B cell (primary cell): ENCODE results near the gene TTYH3. TPM values are rescaled to one million over a fixed set of nuclear protein-coding genes. Genes with fewer than 3 reads are reported as not detected.

Experiments used
- ATAC-seq: fragments of 200-7000 bp; cut with Tn5 transposase; one replicate; pipeline ENCODE4 v1.10.0; 2021; ENCODE audit warnings: low read depth, mild to moderate bottlenecking, moderate number of reproducible peaks, moderate library complexity
- CTCF ChIA-PET: fragments of 350-600 bp; sonication (Branson Sonifier 250); formaldehyde crosslinking; loops from one replicate; lab custom pipeline; 2021; ENCODE audit warnings: antibody characterized with exemption, inconsistent platforms; lab: Charles Lee
- POLR2A ChIA-PET: fragments of 350-600 bp; sonication (Branson Sonifier 250); formaldehyde crosslinking; loops from one replicate; lab custom pipeline; 2021; ENCODE audit warnings: antibody characterized with exemption; lab: Charles Lee
- DNase-seq: peaks from one replicate; pipeline ENCODE4 v3.0.0; 2013
- H2AFZ ChIP-seq: 2 replicates; pipeline ENCODE4 v1.6.1; 2012; ENCODE audit warnings: mild to moderate bottlenecking, low read depth, low read length; ENCODE audit not compliant: insufficient read depth, poor library complexity, severe bottlenecking
- H3K27ac ChIP-seq, 2 donors: 1 replicate in 1 of 2; 2 replicates in 1 of 2; pipeline ENCODE4 v1.5.1; 2012 to 2013; ENCODE audit warnings: low read length in 2 of 2, mild to moderate bottlenecking in 2 of 2, moderate library complexity in 1 of 2
- H3K27me3 ChIP-seq, 4 experiments: fragments of 200-600 bp in 1 of 4; sonication (generic) in 1 of 4; replicated peaks in 1 of 4; 1 replicate in 2 of 4; 2 replicates in 2 of 4; pipeline versions ENCODE4 v1.6.1 to v1.7.0; 2013 to 2016; ENCODE audit warnings: low read length in 3 of 4, mild to moderate bottlenecking in 2 of 4, mixed read lengths in 1 of 4, moderate library complexity in 1 of 4; ENCODE audit not compliant: insufficient read depth in 4 of 4, control insufficient read depth in 3 of 4; ENCODE audit errors: control extremely low read depth in 1 of 4
- H3K36me3 ChIP-seq, 2 experiments: replicated peaks in 1 of 2; 1 replicate in 1 of 2; 2 replicates in 1 of 2; pipeline versions ENCODE4 v1.6.1 to v1.7.1; 2013; ENCODE audit warnings: low read length in 1 of 2; ENCODE audit not compliant: insufficient read depth in 2 of 2, control insufficient read depth in 1 of 2; ENCODE audit errors: control extremely low read depth in 1 of 2, extremely low read depth in 1 of 2
- H3K4me1 ChIP-seq, 2 donors: fragments of 200-600 bp in 1 of 2; sonication (generic) in 1 of 2; 1 replicate in 1 of 2; 2 replicates in 1 of 2; pipeline versions ENCODE4 v1.5.1 to v1.6.1; 2013 to 2017; ENCODE audit warnings: low read length in 2 of 2; ENCODE audit not compliant: control insufficient read depth in 2 of 2, insufficient read depth in 2 of 2
- H3K4me2 ChIP-seq: replicated peaks from 2 replicates; pipeline ENCODE3; 2012; ENCODE audit warnings: mild to moderate bottlenecking, low read depth, low read length; ENCODE audit not compliant: poor library complexity, severe bottlenecking
- H3K4me3 ChIP-seq, 5 experiments: fragments of 200-600 bp in 1 of 5; sonication (generic) in 1 of 5; 1 replicate in 3 of 5; 2 replicates in 2 of 5; pipeline versions ENCODE4 v1.5.1 to v1.7.0; 2011 to 2016; ENCODE audit warnings: low read length in 4 of 5, mild to moderate bottlenecking in 4 of 5, low read depth in 2 of 5, control low read depth in 1 of 5, moderate library complexity in 1 of 5; ENCODE audit not compliant: insufficient read depth in 1 of 5; ENCODE audit errors: control extremely low read depth in 1 of 5, extremely low read depth in 1 of 5
- H3K79me2 ChIP-seq: fragments of 200-600 bp; sonication (generic); one replicate; pipeline ENCODE4 v1.6.0; 2016; ENCODE audit warnings: low read length; ENCODE audit not compliant: control insufficient read depth, insufficient read depth
- H3K9ac ChIP-seq: fragments of 200-600 bp; sonication (generic); 2 replicates; pipeline ENCODE4 v1.6.1; 2017; ENCODE audit warnings: mild to moderate bottlenecking, low read length, moderate library complexity
- H3K9me3 ChIP-seq, 3 donors: one replicate each; pipeline versions ENCODE4 v1.6.1 to v1.7.1; 2013; ENCODE audit warnings: low read length in 2 of 3; ENCODE audit not compliant: control insufficient read depth in 2 of 3, insufficient read depth in 1 of 3; ENCODE audit errors: control extremely low read depth in 1 of 3
- H4K20me1 ChIP-seq: 2 replicates; pipeline ENCODE4 v1.6.0; 2012; ENCODE audit warnings: mild to moderate bottlenecking, low read length; ENCODE audit not compliant: insufficient read depth, control insufficient read depth, poor library complexity, severe bottlenecking
- H3K27ac Mint-ChIP-seq: one replicate; pipeline ENCODE4 v1.8.0; 2021; ENCODE audit warnings: mixed read lengths
- H3K27me3 Mint-ChIP-seq: one replicate; pipeline ENCODE4 v1.8.0; 2021; ENCODE audit warnings: mixed read lengths
- H3K4me1 Mint-ChIP-seq: one replicate; pipeline ENCODE4 v1.8.0; 2021; ENCODE audit warnings: mixed read lengths
- H3K4me3 Mint-ChIP-seq: one replicate; pipeline ENCODE4 v1.8.0; 2021; ENCODE audit warnings: mixed read lengths
- H3K9me3 Mint-ChIP-seq: one replicate; pipeline ENCODE4 v1.8.0; 2022; ENCODE audit warnings: mixed read lengths; ENCODE audit not compliant: insufficient read depth
- EZH2 ChIP-seq: IDR thresholded peaks from 2 replicates; pipeline ENCODE4 v1.6.1; 2012; ENCODE audit warnings: borderline replicate concordance, low read depth, mild to moderate bottlenecking, moderate library complexity, low read length; ENCODE audit not compliant: insufficient read depth, poor library complexity, severe bottlenecking
- WGBS: methylation state at CpG from one replicate; pipeline ENCODE4 v1.1.5; 2013; ENCODE audit warnings: missing lambda C conversion rate; ENCODE audit not compliant: insufficient coverage; 5-methylcytosine and 5-hydroxymethylcytosine counted together
- intact Hi-C: fragments of 100-400 bp; cut with micrococcal nuclease; formaldehyde crosslinking; loops from one replicate; pipeline ENCODE4 v1.10.0; 2022
- polyA plus RNA-seq: library from polyadenylated mRNA; depleted of rRNA; stranded (reverse); fragments of >200 nt; gene quantifications from 2 replicates; pipeline ENCODE4 v1.2.3, GENCODE V29; 2012
- total RNA-seq, 2 donors: library from RNA; stranded (reverse); fragments of 120-200 nt in 1 of 2; gene quantifications; 1 replicate in 1 of 2; 2 replicates in 1 of 2; pipeline versions ENCODE4 v1.2.3 to v1.2.4, GENCODE V29; 2013 to 2022
- TF ChIP-seq, protein P1 (sequence below): fragments of 200-600 bp; IDR thresholded peaks from one replicate; pipeline ENCODE4 v1.8.0; 2022; ENCODE audit warnings: antibody characterized with exemption, mild to moderate bottlenecking

The TTYH3 gene
- total and polyA plus RNA-seq, 2 donors (not counting 1 experiment from before 2014, with no cell fraction given), result 8.4 to 48.6 TPM

- CTCF ChIA-PET, result no interaction called here
- ATAC-seq, result no peak
Observed at GRCh38 chr7:2649139-2649838, 17.5 kb downstream of the TTYH3 start.

DNA sequence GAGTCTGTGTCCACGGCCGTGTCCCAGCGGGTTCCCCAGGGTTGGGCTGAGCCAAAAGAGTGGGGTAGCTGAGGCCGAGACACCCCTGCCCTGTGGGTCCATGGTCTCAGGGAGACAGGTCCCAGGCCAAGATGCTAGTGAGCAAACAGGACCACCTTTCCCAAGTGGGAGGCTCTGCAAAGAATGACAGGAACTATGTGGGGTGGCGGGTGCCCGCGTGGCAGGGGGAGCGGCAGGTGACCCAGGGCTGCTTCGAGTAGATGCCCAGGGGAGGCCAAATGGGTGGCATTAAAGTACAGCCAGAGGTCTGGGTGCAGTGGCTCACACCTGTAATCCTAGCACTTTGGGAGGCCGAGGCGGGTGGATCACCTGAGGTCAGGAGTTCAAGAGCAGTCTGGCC, 18.2 kb downstream of the TTYH3 start:
- Mint-ChIP-seq H3K9me3 (no peaks in the 10 kb centered on the region), H3K27ac (no peak overlapping the region), H3K4me3 (no peak overlapping the region), H3K27me3 (no peaks in the 10 kb centered on the region), H3K4me1 (peaks cover 8% of the 10 kb centered on the region)
- no peaks in the 10 kb centered on the region for H3K27me3 ChIP-seq
- H3K9ac ChIP-seq, result no peak overlapping the region
- TF ChIP-seq EZH2, result no peak
- TF ChIP-seq, protein P1, sequence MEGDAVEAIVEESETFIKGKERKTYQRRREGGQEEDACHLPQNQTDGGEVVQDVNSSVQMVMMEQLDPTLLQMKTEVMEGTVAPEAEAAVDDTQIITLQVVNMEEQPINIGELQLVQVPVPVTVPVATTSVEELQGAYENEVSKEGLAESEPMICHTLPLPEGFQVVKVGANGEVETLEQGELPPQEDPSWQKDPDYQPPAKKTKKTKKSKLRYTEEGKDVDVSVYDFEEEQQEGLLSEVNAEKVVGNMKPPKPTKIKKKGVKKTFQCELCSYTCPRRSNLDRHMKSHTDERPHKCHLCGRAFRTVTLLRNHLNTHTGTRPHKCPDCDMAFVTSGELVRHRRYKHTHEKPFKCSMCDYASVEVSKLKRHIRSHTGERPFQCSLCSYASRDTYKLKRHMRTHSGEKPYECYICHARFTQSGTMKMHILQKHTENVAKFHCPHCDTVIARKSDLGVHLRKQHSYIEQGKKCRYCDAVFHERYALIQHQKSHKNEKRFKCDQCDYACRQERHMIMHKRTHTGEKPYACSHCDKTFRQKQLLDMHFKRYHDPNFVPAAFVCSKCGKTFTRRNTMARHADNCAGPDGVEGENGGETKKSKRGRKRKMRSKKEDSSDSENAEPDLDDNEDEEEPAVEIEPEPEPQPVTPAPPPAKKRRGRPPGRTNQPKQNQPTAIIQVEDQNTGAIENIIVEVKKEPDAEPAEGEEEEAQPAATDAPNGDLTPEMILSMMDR, result no peak
- DNase-seq (no peak), ATAC-seq (no peak)
- H3K4me1 ChIP-seq, result peaks cover 8 to 12% of the 10 kb centered on the region in 2 donors
- peaks cover 0 to 17% of the 10 kb centered on the region in 2 experiments for H3K36me3 ChIP-seq
- no peaks in the 10 kb centered on the region for H4K20me1 ChIP-seq
- ChIA-PET POLR2A (no interaction called here), CTCF (interaction anchor here (0.7 kb wide), 1 partner anchor 62 kb away, joined by 3 read pairs; no protein-coding TSS in a partner anchor)
- 97% methylated on average over 7 of the region's 11 CpGs for WGBS
- no peak overlapping the region for H3K27ac ChIP-seq
- no peaks in the 10 kb centered on the region for H3K9me3 ChIP-seq
- no peak overlapping the region for H2AFZ ChIP-seq
- intact Hi-C loops, result no loop called here
- no peak overlapping the region for H3K4me2 ChIP-seq
- H3K79me2 ChIP-seq, result peaks cover 9% of the 10 kb centered on the region
- H3K4me3 ChIP-seq, result no peak overlapping the region

More at GRCh38 chr7:2649139-2649838, 17.5 kb downstream of the TTYH3 start:
- peaks cover 15% of the 10 kb centered on the region for H3K79me2 ChIP-seq
- peaks cover 15 to 19% of the 10 kb centered on the region in 2 donors for H3K4me1 ChIP-seq
- H3K9me3 ChIP-seq, result no peaks in the 10 kb centered on the region
- POLR2A ChIA-PET, result no interaction called here
- H4K20me1 ChIP-seq, result no peaks in the 10 kb centered on the region
- no peak for TF ChIP-seq EZH2
- TF ChIP-seq, protein P1, result no peak
- DNase-seq, result no peak
- Mint-ChIP-seq H3K27ac (no peak overlapping the region), H3K9me3 (no peaks in the 10 kb centered on the region), H3K27me3 (no peaks in the 10 kb centered on the region), H3K4me3 (no peak overlapping the region), H3K4me1 (peaks cover 15% of the 10 kb centered on the region)
- no peak overlapping the region for H3K27ac ChIP-seq
- H3K4me3 ChIP-seq, result no peak overlapping the region
- H3K9ac ChIP-seq, result no peak overlapping the region
- WGBS, result 93% methylated on average over 14 of the region's 18 CpGs
- no peaks in the 10 kb centered on the region for H3K27me3 ChIP-seq
- no peak overlapping the region for H2AFZ ChIP-seq
- H3K36me3 ChIP-seq, result peaks cover 0 to 17% of the 10 kb centered on the region in 2 experiments
- no peak overlapping the region for H3K4me2 ChIP-seq
- intact Hi-C loops, result no loop called here
